HG03064 (cell line): ENCODE results near the gene TMEM9B.
"Not testable (repeated sequence)": the region's sequence is repeated elsewhere in the genome, so short reads cannot be mapped to it uniquely, and the experiment has no call there.

Source experiments
- ATAC-seq: cut with Tn5 transposase; IDR thresholded peaks from one replicate; pipeline ENCODE4 v1.9.1; 2021; ENCODE audit warnings: low read depth; ENCODE audit not compliant: unreplicated experiment

The TMEM9B gene

GRCh38 chr11:8979365-8979764, 15.1 kb upstream of the TMEM9B start:
- ATAC-seq: not testable (repeated sequence)

GRCh38 chr11:8973121-8973520, 8.9 kb upstream of the TMEM9B start:
- no peak for ATAC-seq

- no peak for ATAC-seq
Measured at GRCh38 chr11:8971924-8972316, 7.7 kb upstream of the TMEM9B start.

GRCh38 chr11:8971196-8971923, 7.1 kb upstream of the TMEM9B start:
- no peak for ATAC-seq

GRCh38 chr11:8967184-8967583, 2.9 kb upstream of the TMEM9B start:
- ATAC-seq: no peak

- peak; percentile 49 for ATAC-seq
Measured at GRCh38 chr11:8963569-8964323, 496 bp downstream of the TMEM9B start.

GRCh38 chr11:8962841-8963240, 1.4 kb downstream of the TMEM9B start:
- ATAC-seq: no peak

- ATAC-seq: no peak
Measured at GRCh38 chr11:8961401-8961800, 2.8 kb downstream of the TMEM9B start.

GRCh38 chr11:8959546-8960166, 4.6 kb downstream of the TMEM9B start:
- ATAC-seq: peak; percentile 32

GRCh38 chr11:8956860-8957259, 7.4 kb downstream of the TMEM9B start:
- no peak for ATAC-seq

- no peak for ATAC-seq
Measured at GRCh38 chr11:8948886-8949285, 15.4 kb downstream of the TMEM9B start.

- no peak for ATAC-seq
Measured at GRCh38 chr11:8947230-8947943, 16.9 kb downstream of the TMEM9B start.

- no peak for ATAC-seq
Measured at GRCh38 chr11:8942518-8943066, 21.6 kb downstream of the TMEM9B start, which contains the start of gene ASCL3. Gene ASCL3 (minus strand): TSS chr11:8943016. CDS start chr11:8938161, 4,855 bp downstream.

- no peak for ATAC-seq
Measured at GRCh38 chr11:8941341-8942103, 22.7 kb downstream of the TMEM9B start.

GRCh38 chr11:8937659-8938058, 26.6 kb downstream of the TMEM9B start:
- no peak for ATAC-seq

- no peak for ATAC-seq
Measured at GRCh38 chr11:8937159-8937558, 27.1 kb downstream of the TMEM9B start.

- ATAC-seq: not testable (repeated sequence)
Measured at GRCh38 chr11:8935789-8936188, 28.5 kb downstream of the TMEM9B start.

GRCh38 chr11:8934742-8935488, 29.3 kb downstream of the TMEM9B start:
- ATAC-seq: no peak

GRCh38 chr11:8933931-8934330, 30.3 kb downstream of the TMEM9B start:
- ATAC-seq: no peak
